HepG2 (cell line): ENCODE measurements around the gene CAPG. TPM values are rescaled to one million over a fixed set of nuclear protein-coding genes. Genes with fewer than 3 reads are reported as not detected.

Experiments used
- BRF2 ChIP-seq: sonication (generic); formaldehyde crosslinking; IDR thresholded peaks from 2 replicates; pipeline ENCODE4 v1.8.1; 2022; ENCODE audit warnings: mild to moderate bottlenecking, missing genetic modification reagents
- CBX2 ChIP-seq, 2 experiments: fragments of 200-600 bp in 1 of 2; sonication (generic); formaldehyde crosslinking in 1 of 2; IDR thresholded peaks; 2 replicates each; pipeline versions ENCODE4 v1.7.0 to v1.8.1; 2018 to 2022; ENCODE audit warnings: low read depth in 2 of 2, low read length in 1 of 2, mild to moderate bottlenecking in 1 of 2, missing genetic modification reagents in 1 of 2
- CCAR2 ChIP-seq: fragments of 200-400 bp; formaldehyde crosslinking; optimal IDR thresholded peaks from 2 replicates; pipeline ENCODE3; 2018; ENCODE audit warnings: low read depth, mild to moderate bottlenecking, low read length, moderate library complexity
- CCDC6 ChIP-seq: sonication (generic); formaldehyde crosslinking; IDR thresholded peaks from 2 replicates; pipeline ENCODE4 v1.8.1; 2022; ENCODE audit warnings: mild to moderate bottlenecking, missing genetic modification reagents, moderate library complexity
- CEBPZ ChIP-seq: IDR thresholded peaks from 2 replicates; pipeline ENCODE4 v1.6.1; 2012; ENCODE audit warnings: low read length, improper control_type of control experiment
- DNMT3B ChIP-seq: conservative IDR thresholded peaks from 2 replicates; pipeline ENCODE4 v1.6.1; 2016; ENCODE audit warnings: missing biosample characterization, control low read depth
- HOXA9 ChIP-seq: sonication (generic); formaldehyde crosslinking; IDR thresholded peaks from 2 replicates; pipeline ENCODE4 v1.8.1; 2022; ENCODE audit warnings: missing genetic modification reagents, mild to moderate bottlenecking, moderate library complexity, borderline replicate concordance
- MAX ChIP-seq: IDR thresholded peaks from 2 replicates; pipeline ENCODE4 v1.6.1; 2012; ENCODE audit warnings: inconsistent platforms
- MIXL1 ChIP-seq: IDR thresholded peaks from 2 replicates; pipeline ENCODE4 v1.6.1; 2016
- MTERF4 ChIP-seq: sonication (generic); formaldehyde crosslinking; IDR thresholded peaks from 2 replicates; pipeline ENCODE4 v1.8.0; 2023; ENCODE audit warnings: mild to moderate bottlenecking, missing genetic modification reagents
- NCOA2 ChIP-seq: sonication (generic); formaldehyde crosslinking; IDR thresholded peaks from 2 replicates; pipeline ENCODE4 v1.8.0; 2022; ENCODE audit warnings: inconsistent platforms
- SNAPC4 ChIP-seq: sonication (generic); formaldehyde crosslinking; IDR thresholded peaks from 2 replicates; pipeline ENCODE4 v1.4.0; 2020; ENCODE audit warnings: mild to moderate bottlenecking, missing genetic modification reagents
- SRF ChIP-seq: IDR thresholded peaks from 2 replicates; pipeline ENCODE4 v1.6.1; 2011; ENCODE audit warnings: mild to moderate bottlenecking, low read depth, low read length, moderate library complexity
- ZMAT5 ChIP-seq: sonication (generic); formaldehyde crosslinking; IDR thresholded peaks from 2 replicates; pipeline ENCODE4 v1.5.0; 2020; ENCODE audit warnings: mild to moderate bottlenecking, low read depth, missing genetic modification reagents, borderline replicate concordance
- ZNF749 ChIP-seq: sonication (generic); formaldehyde crosslinking; IDR thresholded peaks from 2 replicates; pipeline ENCODE4 v1.8.0; 2022; ENCODE audit warnings: mild to moderate bottlenecking, missing genetic modification reagents, moderate library complexity, borderline replicate concordance
- ZSCAN30 ChIP-seq: sonication (generic); formaldehyde crosslinking; IDR thresholded peaks from 2 replicates; pipeline ENCODE4 v1.5.0; 2020; ENCODE audit warnings: mild to moderate bottlenecking, missing genetic modification reagents
- ZSCAN31 ChIP-seq: sonication (generic); formaldehyde crosslinking; IDR thresholded peaks from 2 replicates; pipeline ENCODE4 v1.5.0; 2020; ENCODE audit warnings: low read depth, mild to moderate bottlenecking, missing genetic modification reagents
- polyA plus RNA-seq, 8 experiments: library from polyadenylated mRNA; depleted of rRNA in 3 of 8; stranded (reverse) in 7 of 8; unstranded in 1 of 8; fragments of >200 nt; fragmentation: Illumina TruSeq in 4 of 8; extraction: Trizol in 4 of 8; gene quantifications; 2 replicates each; pipeline versions ENCODE4 v1.2.1 to v1.2.3, GENCODE V29; 2011 to 2016; ENCODE audit warnings: low read depth in 4 of 8, missing spikeins in 1 of 8, mixed read lengths in 1 of 8; ENCODE audit not compliant: insufficient read depth in 1 of 8
- total RNA-seq, 5 experiments: library from RNA; depleted of rRNA; stranded (reverse); fragments of >200 nt; fragmentation: Illumina TruSeq; extraction: Trizol; gene quantifications; 2 replicates each; pipeline ENCODE4 v1.2.3, GENCODE V29; 2016; ENCODE audit warnings: low read depth in 1 of 5

The CAPG gene
- total and polyA plus RNA-seq, 2 of the 13 experiments (the other 11 are each of a cell fraction or from before 2014, with no cell fraction given), result 12.7 to 18.2 TPM

GRCh38 chr2:85354286-85355072 is 55.7 kb downstream of the CAPG start, which contains the start of the genes ELMOD3 and RETSAT (continued):
- TF ChIP-seq ZSCAN31 (CRISPR knock-in tag) (peak; percentile 100), CBX2 (IDR thresholded peaks at IDR 0.05; ENCODE audit: low read depth, low read length) (no peak), CBX2 (CRISPR knock-in tag; IDR thresholded peaks at IDR 0.05; ENCODE audit: low read depth) (no peak), ZMAT5 (CRISPR knock-in tag) (no peak), CCAR2 (no peak), MIXL1 (CRISPR knock-in tag) (peak; percentile 97; the same call in 1 of the 2 replicates), MAX (peak; percentile 64), CCDC6 (CRISPR knock-in tag) (no peak), BRF2 (CRISPR knock-in tag) (peak; percentile 93), MTERF4 (CRISPR knock-in tag) (peak; percentile 88), NCOA2 (CRISPR knock-in tag) (peak; percentile 71), ZSCAN30 (CRISPR knock-in tag) (no peak), HOXA9 (CRISPR knock-in tag) (peak; percentile 72; the same call in 1 of the 2 replicates), SRF (no peak; the same call in 1 of the 2 replicates), ZNF749 (peak; percentile 69; the same call in 1 of the 2 replicates), CEBPZ (no peak), SNAPC4 (CRISPR knock-in tag) (peak; percentile 65), DNMT3B (CRISPR knock-in tag) (peak; percentile 36; the same call in 1 of the 2 replicates)
